ENCODE results near the gene ST3GAL4.
A peak's percentile ranks its signal among the peaks of the same experiment; 100 is the strongest.
"Not testable (repeated sequence)": the region's sequence is repeated elsewhere in the genome, so short reads cannot be mapped to it uniquely, and the experiment has no call there.

The ST3GAL4 gene

GRCh38 chr11:126346586-126346940 is 8.9 kb upstream of the ST3GAL4 start:
- DNase-seq, result no peak
- Histone ChIP-seq H3K9me3 (no peaks in the 10 kb centered on the region), H3K4me3 (ENCODE audit: low read depth, low read length) (no peak overlapping the region), H3K4me1 (peaks cover 41% of the 10 kb centered on the region), H3K27me3 (no peaks in the 10 kb centered on the region), H3K36me3 (peaks cover 5% of the 10 kb centered on the region)
- TF ChIP-seq, protein P1, sequence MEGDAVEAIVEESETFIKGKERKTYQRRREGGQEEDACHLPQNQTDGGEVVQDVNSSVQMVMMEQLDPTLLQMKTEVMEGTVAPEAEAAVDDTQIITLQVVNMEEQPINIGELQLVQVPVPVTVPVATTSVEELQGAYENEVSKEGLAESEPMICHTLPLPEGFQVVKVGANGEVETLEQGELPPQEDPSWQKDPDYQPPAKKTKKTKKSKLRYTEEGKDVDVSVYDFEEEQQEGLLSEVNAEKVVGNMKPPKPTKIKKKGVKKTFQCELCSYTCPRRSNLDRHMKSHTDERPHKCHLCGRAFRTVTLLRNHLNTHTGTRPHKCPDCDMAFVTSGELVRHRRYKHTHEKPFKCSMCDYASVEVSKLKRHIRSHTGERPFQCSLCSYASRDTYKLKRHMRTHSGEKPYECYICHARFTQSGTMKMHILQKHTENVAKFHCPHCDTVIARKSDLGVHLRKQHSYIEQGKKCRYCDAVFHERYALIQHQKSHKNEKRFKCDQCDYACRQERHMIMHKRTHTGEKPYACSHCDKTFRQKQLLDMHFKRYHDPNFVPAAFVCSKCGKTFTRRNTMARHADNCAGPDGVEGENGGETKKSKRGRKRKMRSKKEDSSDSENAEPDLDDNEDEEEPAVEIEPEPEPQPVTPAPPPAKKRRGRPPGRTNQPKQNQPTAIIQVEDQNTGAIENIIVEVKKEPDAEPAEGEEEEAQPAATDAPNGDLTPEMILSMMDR (IDR thresholded peaks at IDR 0.05; ENCODE audit: low read depth, low read length), result no peak

GRCh38 chr11:126346946-126347345 is 8.5 kb upstream of the ST3GAL4 start:
- H3K4me3 ChIP-seq (ENCODE audit: low read depth, low read length); H3K27me3 ChIP-seq; H3K9me3 ChIP-seq; DNase-seq; H3K36me3 ChIP-seq: not testable (repeated sequence)
- peaks cover 37% of the 10 kb centered on the region for H3K4me1 ChIP-seq

DNA sequence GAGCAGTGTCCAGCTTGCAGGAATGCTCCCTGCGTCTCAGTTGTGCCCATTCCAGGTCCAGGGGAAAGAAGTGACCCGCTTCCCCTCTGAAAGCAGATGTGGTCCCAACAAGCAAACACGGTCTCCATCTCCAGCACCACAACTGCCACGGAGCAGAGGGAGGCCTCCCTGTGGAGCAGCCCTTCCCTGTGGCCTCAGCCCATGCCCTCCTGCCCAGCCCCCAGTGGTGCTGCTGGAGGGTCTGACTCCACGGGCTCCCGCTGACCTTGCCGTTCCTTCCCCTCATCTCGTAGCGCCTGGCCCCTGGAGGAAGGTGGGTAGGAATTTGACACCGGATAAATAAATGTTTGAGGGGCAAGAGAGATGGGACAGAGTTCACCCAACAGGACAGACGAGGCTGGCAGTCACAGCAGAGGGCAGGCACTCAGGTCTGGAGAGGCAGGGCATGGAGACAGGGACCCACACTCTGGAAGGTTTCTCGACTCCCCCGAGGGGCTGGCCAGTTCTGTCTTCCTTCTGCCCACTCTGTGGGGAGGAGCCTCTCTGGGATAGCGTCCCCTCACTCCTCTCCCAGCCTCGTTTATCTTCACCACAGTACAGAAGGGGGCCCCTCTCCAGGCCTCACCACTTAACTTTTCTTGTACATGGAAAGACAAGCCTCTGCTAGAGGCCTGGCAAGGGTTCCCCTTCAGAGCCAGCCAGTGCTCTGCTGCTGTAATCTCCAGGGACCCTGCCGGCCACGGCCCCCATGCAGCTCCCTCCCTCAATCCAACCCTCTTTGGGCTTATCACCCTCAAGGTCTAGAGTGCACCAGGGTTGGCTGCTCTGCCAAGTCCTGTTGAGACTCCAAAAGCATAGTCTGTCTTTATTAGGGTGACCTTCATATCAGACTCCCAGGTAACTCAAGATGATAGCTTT is 7.5 kb upstream of the ST3GAL4 start:
- TF ChIP-seq, protein P1 (IDR thresholded peaks at IDR 0.05; ENCODE audit: low read depth, low read length), result no peak
- Histone ChIP-seq H3K27me3 (no peaks in the 10 kb centered on the region), H3K4me1 (peaks cover 31% of the 10 kb centered on the region), H3K9me3 (no peaks in the 10 kb centered on the region), H3K36me3 (peaks cover 5% of the 10 kb centered on the region), H3K4me3 (ENCODE audit: low read depth, low read length) (no peak overlapping the region)
- DNase-seq, result peak; percentile 74

GRCh38 chr11:126348806-126349582 is 6.5 kb upstream of the ST3GAL4 start:
- peaks cover 31% of the 10 kb centered on the region for H3K4me1 ChIP-seq
- TF ChIP-seq, protein P1 (IDR thresholded peaks at IDR 0.05; ENCODE audit: low read depth, low read length), result no peak
- H3K36me3 ChIP-seq, result peaks cover 5% of the 10 kb centered on the region
- no peaks in the 10 kb centered on the region for H3K27me3 ChIP-seq
- H3K9me3 ChIP-seq, result no peaks in the 10 kb centered on the region
- H3K4me3 ChIP-seq (ENCODE audit: low read depth, low read length), result no peak overlapping the region
- DNase-seq, result no peak

DNA sequence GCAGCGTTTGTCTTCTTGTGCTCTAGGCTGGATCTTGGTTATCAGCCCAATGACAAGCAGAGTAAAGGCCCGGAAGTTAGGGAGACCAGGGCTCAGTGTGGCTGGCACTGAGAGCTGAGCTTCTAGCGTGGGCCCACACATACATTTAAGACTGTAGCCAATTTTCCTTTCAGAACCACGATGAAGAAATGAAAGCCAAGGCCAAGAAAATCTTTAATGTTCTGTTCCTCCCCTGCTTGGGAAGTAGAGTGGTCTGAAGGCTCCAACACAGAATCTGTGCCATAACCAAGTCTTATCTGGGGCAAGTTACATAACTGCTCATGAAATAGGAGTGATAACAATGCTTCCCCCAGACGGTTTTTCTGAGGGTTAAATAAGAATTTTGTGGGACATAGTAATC is 4.7 kb upstream of the ST3GAL4 start:
- no peaks in the 10 kb centered on the region for H3K27me3 ChIP-seq
- DNase-seq, result no peak
- H3K36me3 ChIP-seq, result no peaks in the 10 kb centered on the region
- TF ChIP-seq, protein P1 (IDR thresholded peaks at IDR 0.05; ENCODE audit: low read depth, low read length), result no peak
- peaks cover 25% of the 10 kb centered on the region for H3K4me1 ChIP-seq
- no peaks in the 10 kb centered on the region for H3K9me3 ChIP-seq
- H3K4me3 ChIP-seq (ENCODE audit: low read depth, low read length), result no peak overlapping the region

DNA sequence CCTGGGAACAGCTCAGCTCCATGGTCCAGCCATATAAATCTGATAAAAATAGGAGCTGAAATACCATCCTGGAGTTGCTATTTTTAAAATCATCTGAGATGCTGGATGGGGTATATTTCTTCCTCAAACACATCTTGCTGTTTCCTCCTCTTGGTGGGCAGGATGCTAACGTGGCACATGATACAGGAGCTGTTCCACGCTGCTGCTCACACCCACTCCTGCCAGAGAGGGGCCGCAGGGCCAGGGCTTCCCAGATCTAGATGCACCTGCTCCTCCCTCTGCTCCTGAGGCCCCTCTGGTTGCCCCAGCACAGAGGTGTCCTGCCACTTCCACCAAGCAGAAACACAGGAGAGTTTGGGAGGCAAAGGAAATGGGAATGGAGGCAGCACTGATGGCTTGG is 3.3 kb upstream of the ST3GAL4 start:
- H3K4me3 ChIP-seq (ENCODE audit: low read depth, low read length), result no peak overlapping the region
- TF ChIP-seq, protein P1 (IDR thresholded peaks at IDR 0.05; ENCODE audit: low read depth, low read length), result no peak
- no peaks in the 10 kb centered on the region for H3K27me3 ChIP-seq
- H3K36me3 ChIP-seq, result no peaks in the 10 kb centered on the region
- no peaks in the 10 kb centered on the region for H3K9me3 ChIP-seq
- peaks cover 19% of the 10 kb centered on the region for H3K4me1 ChIP-seq
- no peak for DNase-seq

Measured in BE2C (cell line).